GM19324 (cell line): ENCODE data around the gene NTF4.

ENCODE experiments used
- ATAC-seq: cut with Tn5 transposase; IDR thresholded peaks from one replicate; pipeline ENCODE4 v1.9.1; 2021; ENCODE audit warnings: mild to moderate bottlenecking, moderate library complexity; ENCODE audit not compliant: unreplicated experiment, low FRiP score

NTF4 gene, protein sequence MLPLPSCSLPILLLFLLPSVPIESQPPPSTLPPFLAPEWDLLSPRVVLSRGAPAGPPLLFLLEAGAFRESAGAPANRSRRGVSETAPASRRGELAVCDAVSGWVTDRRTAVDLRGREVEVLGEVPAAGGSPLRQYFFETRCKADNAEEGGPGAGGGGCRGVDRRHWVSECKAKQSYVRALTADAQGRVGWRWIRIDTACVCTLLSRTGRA

DNA sequence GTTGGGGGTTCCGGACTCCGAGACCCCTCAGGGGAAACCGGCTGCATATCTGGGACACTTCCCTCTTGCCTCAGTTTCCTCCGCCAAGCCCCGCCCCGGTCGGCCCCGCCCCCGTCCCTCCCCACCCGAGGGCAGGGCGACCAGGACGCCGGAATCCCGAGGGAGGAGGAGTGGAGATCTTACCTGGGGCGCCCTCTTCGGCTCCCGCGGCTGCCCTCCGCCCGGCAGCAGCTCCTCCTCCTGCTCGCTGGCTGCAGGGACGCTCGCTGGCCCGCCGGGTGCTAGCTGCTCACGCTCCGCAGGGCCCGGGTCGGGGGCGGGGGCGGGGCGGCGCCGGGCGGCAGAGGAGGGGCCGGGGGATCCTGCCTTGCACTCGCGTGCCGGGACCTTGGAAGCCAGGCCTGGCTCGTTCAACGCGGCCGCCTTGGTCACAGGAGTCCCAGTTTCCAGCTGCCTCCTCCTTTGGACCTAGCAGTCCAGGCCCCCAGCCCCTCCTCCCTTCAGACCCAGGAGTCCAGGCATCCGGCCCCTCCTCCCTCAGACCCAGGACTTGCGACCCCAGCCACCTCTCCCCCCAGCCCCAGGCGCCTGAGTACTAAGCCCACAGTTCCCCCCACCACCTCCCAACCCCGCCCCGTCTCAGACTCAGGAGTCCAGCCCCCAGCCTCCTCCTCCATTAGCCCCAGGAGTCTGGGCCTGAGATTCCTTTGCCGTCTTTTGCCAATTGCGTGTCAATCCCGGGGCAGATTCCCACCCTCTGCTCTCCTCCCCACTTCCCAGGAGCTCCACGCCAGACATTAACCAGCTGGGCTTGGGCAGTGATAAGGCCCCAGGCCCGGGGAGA is at the start of gene NTF4:
NTF4 (minus strand) TSS at position 51 of the 844 bp plus-strand sequence. CDS start 2,821 bp downstream, outside the sequence.
- ATAC-seq: no peak

DNA sequence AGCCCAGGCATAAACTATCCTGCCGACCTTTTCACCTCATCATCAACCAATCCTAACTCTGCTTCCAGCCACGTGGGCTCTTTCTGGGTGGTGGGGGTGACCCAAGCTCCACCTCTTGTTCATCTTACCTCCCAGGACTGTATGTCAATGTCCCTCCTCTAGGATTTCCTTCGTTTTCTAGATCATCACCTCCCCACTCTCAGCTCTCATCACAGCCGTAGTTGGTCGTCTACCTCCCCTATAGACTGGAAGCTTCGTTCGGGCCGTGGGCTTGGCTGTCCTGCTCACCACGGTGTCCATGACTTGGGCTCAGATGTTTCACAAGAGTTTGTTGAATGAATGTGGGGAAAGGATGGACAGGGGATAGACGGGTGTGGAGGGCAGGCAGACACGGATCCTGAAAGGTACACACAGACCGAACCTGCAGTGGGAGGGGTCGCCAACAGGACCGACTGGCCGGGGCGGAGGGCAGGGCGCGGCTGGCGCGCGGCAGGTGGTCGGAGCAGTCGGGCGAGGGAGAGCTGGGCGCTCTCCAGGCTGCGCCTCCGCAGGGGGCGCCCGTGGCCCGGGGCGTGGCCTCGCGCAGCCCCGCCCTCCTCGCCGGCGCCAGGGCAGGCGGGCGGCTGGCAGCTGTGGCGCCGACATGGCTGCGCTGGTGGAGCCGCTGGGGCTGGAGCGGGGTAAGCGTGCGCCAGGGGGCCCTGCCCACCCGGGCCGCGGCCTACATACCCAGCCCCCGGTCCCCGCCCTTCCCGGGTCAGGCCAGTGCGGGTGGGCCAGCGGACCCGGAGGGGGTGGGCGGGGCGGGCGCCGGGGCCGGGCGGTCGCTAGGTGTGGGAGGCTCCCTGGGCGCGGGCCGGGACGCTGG is 49.4 kb upstream of the NTF4 start, which contains the start of gene LIN7B:
LIN7B (plus strand) TSS at position 609 of the 868 bp plus-strand sequence; CDS start at position 644, 35 bp downstream.
- peak; percentile 34 for ATAC-seq

DNA sequence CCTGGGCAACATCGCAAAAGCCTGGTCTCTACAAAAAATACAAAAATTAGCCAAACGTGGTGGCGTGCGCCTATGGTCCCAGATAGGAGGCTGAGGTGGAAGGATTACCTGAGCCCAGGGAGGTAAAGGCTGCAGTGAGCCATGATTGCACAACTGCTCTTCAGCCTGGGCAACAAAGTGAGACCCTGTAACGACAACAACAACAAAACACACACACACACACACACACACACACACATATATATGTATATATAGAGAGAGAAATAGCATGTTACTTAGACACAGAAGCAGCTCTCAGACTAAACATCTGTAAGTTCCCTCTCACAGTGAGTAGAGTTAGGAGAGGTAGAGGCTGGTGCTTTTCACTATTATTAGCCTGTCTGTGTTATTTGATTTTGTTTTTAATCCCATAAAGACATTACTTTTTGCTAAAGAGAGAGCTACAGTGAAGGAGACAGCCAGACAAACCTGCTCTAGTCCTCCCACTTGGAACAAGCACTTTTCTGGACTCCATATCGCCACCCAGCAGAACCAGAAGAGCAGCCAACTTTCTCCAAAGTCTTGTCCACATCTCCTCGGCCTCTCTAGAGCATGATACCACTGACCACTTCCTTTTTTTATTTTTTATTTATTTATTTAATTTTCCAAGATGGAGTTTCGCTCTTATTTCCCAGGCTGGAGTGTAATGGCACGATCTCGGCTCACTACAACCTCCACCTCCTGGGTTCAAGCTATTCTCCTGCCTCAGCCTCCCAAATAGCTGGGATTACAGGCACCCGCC is 46.8 kb upstream of the NTF4 start:
- ATAC-seq: no peak

DNA sequence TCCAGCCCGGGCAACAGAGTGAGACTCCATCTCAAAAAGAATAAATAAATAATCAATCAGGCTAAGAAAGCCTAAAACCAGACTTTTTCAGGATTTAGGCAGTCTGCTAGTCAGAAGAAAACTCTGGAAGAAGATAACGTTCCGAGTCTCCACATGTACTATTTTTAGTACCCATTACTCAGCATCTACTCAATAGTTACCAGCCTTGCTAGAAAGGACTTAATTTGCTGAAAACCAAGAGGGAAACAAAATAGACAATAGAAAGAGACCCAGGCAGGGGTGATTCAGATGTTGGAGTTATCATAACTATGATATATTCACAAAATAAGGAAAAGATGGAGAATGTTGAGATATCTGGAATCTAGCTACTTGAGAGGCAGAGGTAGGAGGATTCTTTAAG is 45.9 kb upstream of the NTF4 start:
- no peak for ATAC-seq

DNA sequence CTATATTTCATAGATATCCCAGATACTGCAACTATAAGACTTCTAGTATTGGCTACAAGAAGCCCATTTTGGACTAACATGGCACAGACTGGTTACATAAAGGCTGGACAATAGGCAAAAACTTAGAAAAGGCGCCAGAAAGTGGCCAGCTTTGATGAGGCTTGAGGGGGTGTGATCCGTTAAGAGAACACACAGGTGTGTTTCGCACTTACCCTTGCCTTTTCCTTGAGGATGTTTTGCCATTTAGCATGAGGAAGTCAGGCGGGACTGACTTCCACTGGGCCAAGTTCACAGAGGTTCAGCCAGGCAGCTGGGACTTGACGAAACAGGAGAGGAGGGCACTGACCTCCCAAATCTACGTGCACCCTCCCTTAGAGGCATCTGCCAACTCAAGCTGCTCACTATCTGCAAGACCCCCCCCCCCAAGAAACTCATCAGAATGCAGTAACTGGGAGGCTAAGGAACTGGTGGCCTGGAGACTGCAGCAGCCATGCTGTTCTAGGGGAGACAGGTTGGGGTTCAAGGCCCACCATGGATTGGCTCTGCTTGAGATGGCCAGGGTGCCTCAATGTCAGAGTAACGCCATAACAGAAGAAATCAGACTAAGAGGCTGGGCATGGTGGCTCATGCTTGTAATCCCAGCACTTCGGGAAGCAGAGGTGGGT is 45.1 kb upstream of the NTF4 start:
- no peak for ATAC-seq

DNA sequence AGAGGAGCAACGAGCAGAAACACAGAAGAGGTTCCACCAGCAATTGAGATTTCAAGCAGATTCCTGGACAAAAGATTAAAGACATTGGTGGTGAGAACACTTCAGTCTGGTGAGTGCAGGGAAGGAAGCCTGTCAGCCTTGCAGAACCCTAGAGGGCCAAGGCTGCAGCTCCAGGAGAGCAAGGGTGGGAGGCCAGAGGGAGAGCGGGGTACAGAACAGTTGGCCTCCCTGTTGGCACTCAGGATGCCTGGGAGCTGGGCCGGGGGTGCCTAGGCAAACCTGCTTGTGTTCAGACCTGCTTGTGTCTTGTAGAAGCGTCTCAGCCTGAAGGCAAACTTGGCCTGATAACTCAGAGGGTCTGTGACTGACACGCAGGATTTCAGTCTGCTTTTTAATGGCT is 44.4 kb upstream of the NTF4 start:
- ATAC-seq: no peak

DNA sequence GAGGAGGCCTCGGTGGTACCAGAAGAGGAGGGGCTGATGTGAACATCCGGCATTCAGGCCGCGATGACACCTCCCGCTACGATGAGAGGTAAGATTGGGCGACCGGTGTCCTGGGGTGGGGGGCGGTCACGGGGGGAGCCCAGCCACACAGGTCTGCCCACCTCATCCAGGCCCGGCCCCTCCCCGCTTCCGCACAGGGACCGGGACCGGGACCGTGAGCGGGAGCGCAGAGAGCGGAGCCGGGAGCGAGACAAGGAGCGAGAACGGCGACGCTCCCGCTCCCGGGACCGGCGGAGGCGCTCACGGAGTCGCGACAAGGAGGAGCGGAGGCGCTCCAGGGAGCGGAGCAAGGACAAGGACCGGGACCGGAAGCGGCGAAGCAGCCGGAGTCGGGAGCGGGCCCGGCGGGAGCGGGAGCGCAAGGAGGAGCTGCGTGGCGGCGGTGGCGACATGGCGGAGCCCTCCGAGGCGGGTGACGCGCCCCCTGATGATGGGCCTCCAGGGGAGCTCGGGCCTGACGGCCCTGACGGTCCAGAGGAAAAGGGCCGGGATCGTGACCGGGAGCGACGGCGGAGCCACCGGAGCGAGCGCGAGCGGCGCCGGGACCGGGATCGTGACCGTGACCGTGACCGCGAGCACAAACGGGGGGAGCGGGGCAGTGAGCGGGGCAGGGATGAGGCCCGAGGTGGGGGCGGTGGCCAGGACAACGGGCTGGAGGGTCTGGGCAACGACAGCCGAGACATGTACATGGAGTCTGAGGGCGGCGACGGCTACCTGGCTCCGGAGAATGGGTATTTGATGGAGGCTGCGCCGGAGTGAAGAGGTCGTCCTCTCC is 43.2 kb upstream of the NTF4 start:
- ATAC-seq: no peak

DNA sequence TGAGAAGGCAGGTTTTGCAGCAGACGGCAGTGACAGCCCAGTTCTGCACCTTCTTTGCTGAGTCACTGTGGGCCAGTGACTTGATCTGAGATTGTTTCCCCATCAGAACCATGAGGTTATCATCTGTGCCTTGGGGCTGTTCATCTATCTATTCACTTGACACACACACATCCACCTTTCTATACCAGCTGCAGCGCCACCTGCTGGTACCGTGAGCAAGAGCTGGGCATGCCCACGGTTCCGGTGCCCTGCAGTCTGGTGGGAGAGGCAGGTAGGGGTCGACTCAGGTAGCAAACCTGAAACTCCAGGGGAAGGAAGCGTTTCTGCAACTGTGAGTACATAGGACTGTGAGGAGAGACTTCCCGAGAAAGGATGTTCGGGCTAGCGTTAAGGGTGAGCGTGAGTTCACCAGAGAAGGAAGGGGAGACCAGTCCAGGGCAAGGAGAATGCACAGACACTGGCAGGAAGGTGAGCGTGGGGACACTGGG is 42.1 kb upstream of the NTF4 start:
- no peak for ATAC-seq

DNA sequence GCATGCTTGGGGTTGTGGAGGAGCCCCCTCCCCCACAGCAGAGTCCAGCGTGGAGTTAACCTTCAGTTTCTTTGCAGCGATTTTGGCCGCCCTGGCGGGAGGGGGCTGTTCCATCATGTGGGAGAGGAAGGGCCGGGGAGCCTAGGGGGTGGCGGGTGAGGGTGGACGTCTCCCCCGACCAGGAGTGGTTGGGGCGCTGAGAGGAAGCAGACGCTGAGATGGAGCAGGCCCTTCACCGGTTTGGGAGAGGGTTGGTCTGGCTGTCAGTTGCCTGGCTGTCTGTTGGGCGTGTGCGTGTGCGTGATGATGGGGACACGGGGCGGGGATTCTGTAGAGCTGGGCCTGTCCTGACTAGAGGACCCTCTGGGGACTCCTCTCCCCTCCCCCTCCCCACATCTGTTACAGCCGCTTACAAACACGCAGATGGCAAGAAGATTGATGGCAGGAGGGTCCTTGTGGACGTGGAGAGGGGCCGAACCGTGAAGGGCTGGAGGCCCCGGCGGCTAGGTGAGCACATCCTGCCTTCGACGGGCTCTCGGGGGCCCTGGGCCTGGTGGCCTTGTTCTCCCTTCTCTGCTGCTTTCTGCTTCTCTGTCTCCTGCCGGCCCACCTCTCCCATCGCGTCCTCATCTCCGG is 39.7 kb upstream of the NTF4 start:
- no peak for ATAC-seq

DNA sequence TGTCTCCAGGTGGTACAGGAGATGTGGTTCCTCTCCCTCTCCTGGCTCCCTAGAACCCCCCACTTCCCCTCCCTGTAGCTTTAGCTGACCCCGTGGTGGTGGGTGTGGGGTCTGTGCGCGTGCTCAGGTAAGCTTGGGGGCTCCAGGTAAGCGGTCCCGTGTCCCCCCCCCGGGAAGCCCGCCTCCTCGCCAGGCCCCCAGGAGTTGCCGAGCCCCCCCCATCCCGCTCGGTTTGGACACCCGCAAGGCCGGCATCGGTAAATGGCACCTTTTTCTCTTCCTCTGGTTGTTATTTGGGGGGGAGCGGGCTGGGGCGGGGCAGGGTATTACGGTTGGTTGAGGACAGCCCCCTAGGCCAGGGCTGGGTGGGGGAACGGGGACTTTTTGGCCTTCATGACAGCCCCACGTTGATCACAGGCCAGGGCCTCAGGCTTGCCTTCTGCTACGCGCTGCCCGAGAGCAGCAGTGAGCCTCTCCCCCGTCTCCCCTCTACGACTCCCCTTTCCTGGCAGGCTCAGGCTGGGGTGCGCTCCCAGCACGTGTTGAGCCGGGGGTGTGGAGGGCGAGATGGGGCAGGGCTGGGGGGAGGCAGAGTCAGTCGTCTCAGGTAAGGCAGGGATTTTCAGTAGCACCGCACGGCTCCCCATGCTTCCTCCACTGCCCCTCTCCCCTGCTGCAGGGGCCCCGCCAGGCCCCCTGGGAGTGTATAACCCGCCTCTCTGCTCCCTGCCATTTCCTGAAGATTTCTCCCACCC is 38.9 kb upstream of the NTF4 start:
- no peak for ATAC-seq

DNA sequence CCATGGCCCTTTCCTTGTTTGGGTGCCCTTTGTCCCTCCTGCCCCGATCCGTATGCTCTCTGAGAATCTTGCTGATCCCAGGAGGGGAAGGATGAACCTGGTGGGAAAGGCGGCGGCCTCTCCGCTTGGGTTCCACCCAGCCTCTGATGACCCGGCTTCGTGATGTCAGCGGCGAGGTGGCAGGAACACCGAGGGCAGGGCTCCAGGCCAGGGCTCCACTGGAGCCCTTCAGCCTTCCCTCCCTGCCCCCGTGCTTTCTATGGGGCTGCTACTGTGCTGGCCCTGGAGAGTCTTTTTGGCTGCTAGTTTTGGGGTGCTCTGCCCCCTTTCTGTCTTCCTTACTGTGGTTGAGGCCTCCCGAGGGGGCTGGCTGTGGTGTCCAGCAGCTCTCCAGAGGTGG is 37.7 kb upstream of the NTF4 start:
- ATAC-seq: no peak

DNA sequence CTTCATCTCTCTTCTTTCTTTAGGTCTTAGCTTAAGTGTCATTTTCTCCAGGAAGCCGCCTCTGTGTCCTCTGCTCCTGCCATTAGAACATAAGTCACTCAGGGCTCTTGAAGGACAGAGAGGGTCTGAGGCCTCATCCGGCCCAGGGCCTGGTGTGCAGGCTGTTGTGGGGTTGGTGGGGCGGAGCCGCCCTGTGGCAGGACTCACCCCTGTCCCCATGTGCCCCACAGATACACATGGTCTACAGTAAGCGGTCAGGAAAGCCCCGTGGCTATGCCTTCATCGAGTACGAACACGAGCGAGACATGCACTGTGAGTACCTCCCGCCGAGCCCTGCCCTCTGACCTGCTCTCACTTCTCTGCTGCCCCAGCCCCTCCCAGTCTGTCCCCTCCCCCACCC is 36.5 kb upstream of the NTF4 start:
- ATAC-seq: no peak

DNA sequence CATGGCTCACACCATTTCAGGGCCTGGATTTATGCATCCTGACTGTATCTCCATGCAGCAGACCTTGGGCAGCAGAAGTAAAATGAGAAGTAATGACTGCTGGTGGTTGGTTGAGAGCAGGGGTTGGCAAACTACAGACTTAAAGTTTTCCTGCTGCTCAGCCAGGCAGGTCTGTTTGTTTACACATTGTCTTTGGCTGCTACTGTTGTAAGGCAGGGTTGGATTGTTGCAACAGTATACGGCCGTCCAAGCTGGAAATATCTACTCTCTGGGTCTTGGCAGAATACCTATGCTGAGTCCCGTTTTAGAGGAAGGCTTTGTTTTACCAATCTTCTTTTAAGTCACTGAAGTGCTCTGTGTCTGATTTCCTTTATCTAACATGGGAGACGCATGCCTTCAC is 34.2 kb upstream of the NTF4 start:
- no peak for ATAC-seq

DNA sequence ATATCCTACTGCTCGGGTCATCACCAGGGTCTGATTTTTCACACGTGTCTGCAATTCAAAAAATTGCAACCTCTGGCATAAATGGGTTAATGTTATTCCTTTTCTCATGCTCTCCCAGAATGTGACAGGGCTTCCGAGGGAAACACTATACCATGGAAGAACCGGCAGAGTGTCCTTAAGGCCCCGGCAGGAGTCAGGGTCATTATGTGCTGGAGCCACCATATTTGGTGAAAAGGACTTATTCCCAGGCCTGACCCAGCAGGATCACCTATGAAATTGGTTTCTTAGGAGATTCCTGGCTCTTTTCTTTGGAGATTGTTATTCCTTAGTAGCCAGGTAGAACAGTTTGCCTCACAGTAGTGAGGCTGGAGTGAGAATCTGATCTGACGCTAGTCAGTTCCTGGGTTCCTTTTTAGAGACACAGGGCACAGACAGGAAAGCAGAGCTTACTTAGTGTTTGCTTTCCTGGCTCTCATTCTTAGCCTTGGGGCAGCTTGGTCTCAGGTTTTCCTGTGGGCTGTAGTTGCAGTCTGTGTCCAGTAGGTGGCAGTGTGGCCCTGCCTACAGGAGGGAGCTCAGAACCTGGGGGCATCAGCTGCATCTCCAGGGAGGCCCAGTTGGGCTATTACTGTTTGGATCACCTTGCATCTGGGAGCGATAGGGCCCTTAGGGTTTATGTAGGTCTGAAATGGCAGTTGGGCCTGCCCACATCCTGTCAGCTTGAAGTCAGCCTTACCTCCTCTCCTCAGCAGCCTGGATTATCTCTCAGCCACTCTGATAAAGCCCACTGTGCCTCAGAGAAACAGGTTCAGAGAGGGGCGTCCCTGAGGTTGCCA is 33.1 kb upstream of the NTF4 start:
- ATAC-seq: no peak

DNA sequence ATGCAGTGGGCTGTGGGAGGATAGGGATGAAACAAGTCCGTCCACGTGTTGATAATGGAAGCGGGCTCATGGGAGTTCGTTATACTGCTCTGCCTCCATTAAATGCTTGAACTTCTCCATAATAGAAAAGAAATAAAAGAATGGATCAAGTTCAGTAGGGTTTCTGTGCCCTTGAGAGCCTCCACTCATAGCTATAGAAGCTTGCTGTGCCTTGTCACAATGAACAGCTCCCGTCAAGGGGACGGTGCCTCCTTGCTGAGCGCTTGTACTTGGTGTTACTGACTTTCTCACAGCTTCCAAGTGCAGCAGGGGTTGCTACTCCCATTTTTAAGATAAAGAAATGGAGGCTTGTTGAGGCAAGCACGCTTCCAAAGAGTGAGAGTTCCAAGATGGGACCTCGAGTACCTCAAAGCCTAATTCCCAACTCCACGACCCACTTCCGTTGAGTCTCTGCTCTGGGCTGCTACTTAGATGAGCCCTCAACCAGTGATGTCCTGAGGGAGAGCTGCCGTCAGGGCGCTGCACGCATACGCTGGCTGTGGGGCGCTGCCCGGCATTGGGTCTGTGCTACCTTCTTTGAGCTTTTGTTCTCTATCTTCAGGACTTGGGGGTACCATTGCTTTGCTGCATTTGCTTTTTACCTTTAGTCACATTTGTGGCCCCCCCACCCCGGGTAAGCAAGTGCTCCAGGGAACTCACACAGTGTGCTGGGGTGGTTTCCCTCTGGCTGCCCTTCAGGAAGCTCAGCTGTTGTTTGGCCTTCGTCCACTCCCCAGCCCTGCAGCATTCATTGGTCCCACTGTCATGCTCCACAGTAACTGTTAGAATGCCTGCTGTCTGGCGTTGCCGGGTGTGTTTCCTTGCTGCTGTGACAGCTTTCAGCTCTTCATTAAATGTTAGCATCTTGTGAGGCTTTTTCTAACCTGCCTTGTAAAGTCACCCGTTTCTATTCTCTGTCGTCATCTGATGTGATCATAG is 30.2 kb upstream of the NTF4 start:
- no peak for ATAC-seq

DNA sequence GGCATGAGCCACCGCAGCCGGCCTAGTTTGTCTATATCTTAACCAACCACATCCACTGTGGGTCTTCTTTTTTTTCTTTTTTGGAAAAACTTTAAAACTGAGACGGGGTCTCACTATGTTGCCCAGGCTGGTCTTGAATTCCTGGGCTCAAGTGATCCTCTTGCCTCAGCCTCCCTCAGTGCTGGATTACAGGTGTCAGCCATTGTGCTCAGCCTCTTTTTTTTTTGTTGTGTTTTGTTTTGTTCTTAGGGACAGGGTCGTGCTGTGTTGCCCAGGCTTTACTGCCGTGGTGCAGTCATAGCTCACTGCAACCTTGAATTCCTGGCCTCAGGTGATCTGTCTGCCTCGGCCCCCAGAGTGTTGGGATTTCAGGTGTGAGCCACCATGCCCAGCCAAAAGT is 28.1 kb upstream of the NTF4 start:
- ATAC-seq: no peak
